Middle frontal gyrus (tissue), 1 donor: ENCODE data around the gene IAPP.
"Not testable (repeated sequence)": the region's sequence is repeated elsewhere in the genome, so short reads cannot be mapped to it uniquely, and the experiment has no call there.

Experiments
- DNase-seq: peaks from one replicate; pipeline ENCODE4 v3.0.0-alpha.2; 2015; ENCODE audit warnings: low spot score; ENCODE audit errors: extremely low spot score

The IAPP gene

GRCh38 chr12:21372602-21373001 is at the start of gene IAPP:
TSS of gene IAPP (plus strand) at chr12:21372902. CDS start at chr12:21373352, 450 bp downstream.
- DNase-seq, result no peak

- DNase-seq, result no peak
Measured at GRCh38 chr12:21323736-21324135, 49.0 kb upstream of the IAPP start.

GRCh38 chr12:21324551-21324950 is 48.2 kb upstream of the IAPP start:
- DNase-seq, result peak; percentile 50

GRCh38 chr12:21328578-21328977 is 44.1 kb upstream of the IAPP start:
- no peak for DNase-seq

GRCh38 chr12:21330682-21331253 is 41.9 kb upstream of the IAPP start:
- DNase-seq, result no peak

- no peak for DNase-seq
Measured at GRCh38 chr12:21334771-21335325, 37.9 kb upstream of the IAPP start, which contains the start of gene SLCO1A2. TSS of gene SLCO1A2 (minus strand) at chr12:21334917. CDS start at chr12:21334647, 270 bp downstream.

- peak; percentile 40 for DNase-seq
Measured at GRCh38 chr12:21336656-21337055, 36.0 kb upstream of the IAPP start.

- peak; percentile 58 for DNase-seq
Measured at GRCh38 chr12:21337453-21337852, 35.2 kb upstream of the IAPP start.

GRCh38 chr12:21337959-21338744 is 34.5 kb upstream of the IAPP start:
- DNase-seq, result no peak

GRCh38 chr12:21339921-21340320 is 32.8 kb upstream of the IAPP start:
- no peak for DNase-seq

- DNase-seq, result no peak
Measured at GRCh38 chr12:21340403-21340802, 32.3 kb upstream of the IAPP start.

- DNase-seq, result no peak
Measured at GRCh38 chr12:21341769-21342168, 30.9 kb upstream of the IAPP start.

- DNase-seq, result no peak
Measured at GRCh38 chr12:21343636-21344035, 29.1 kb upstream of the IAPP start.

GRCh38 chr12:21346542-21347205 is 26.0 kb upstream of the IAPP start:
- no peak for DNase-seq

- no peak for DNase-seq
Measured at GRCh38 chr12:21350975-21351374, 21.7 kb upstream of the IAPP start.

- no peak for DNase-seq
Measured at GRCh38 chr12:21353487-21353886, 19.2 kb upstream of the IAPP start.

GRCh38 chr12:21353948-21354347 is 18.8 kb upstream of the IAPP start:
- no peak for DNase-seq

- no peak for DNase-seq
Measured at GRCh38 chr12:21354641-21355040, 18.1 kb upstream of the IAPP start.

GRCh38 chr12:21360632-21361031 is 12.1 kb upstream of the IAPP start:
- not testable (repeated sequence) for DNase-seq

- no peak for DNase-seq
Measured at GRCh38 chr12:21369141-21369980, 3.3 kb upstream of the IAPP start.

- DNase-seq, result no peak
Measured at GRCh38 chr12:21370845-21371449, 1.8 kb upstream of the IAPP start.
